NCI-H2081 treated with DMSO at 0.1 percent for 48 hours (cell line): ENCODE measurements around the gene ZNF397.

Source experiments
- DNase-seq: peaks from one replicate; lab custom pipeline; 2025; lab: John Stamatoyannopoulos, UW

The ZNF397 gene

DNA sequence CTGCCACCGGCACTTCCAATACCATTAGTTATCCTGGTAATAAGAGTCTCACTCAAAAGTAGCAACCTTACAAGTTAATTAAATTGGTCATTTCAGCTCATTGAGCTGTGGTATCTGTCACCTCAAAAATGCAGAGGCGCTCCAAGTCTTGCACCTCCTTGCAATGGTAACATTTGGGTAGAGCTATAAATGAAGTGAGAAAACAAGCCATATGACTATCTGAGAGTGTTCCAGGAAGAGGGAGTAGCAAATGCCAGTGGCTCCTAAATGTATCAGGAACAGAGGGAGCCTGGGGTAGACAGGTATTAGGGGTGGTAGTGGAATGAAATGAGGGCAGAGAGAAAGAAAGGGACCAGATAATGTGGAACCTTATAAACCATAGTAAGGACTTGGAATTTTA lies 55.2 kb downstream of the ZNF397 start:
- DNase-seq, result no peak

GRCh38 chr18:35303610-35304009 lies 62.8 kb downstream of the ZNF397 start:
- DNase-seq, result no peak

- no peak for DNase-seq
These were observed 65.9 kb downstream of the ZNF397 start for GRCh38 chr18:35306588-35307250.
